Ascending aorta (tissue), 2 donors: ENCODE measurements around the gene ATP2B2. TPM values are rescaled to one million over a fixed set of nuclear protein-coding genes. Genes with fewer than 3 reads are reported as not detected.

Experiments
- DNase-seq, 2 donors: peaks; one replicate each; pipeline ENCODE4 v3.0.0-alpha.2; 2019; ENCODE audit warnings: low spot score in 2 of 2
- H3K27ac ChIP-seq, 2 donors: fragments of 200-600 bp; sonication (generic); one replicate each; pipeline ENCODE4 v1.5.1; 2016 to 2017; ENCODE audit warnings: mild to moderate bottlenecking in 1 of 2
- H3K27me3 ChIP-seq: fragments of 200-600 bp; sonication (generic); one replicate; pipeline ENCODE4 v1.5.1; 2017
- H3K36me3 ChIP-seq, 2 donors: fragments of 200-600 bp; sonication (generic); one replicate each; pipeline ENCODE4 v1.5.1; 2016
- H3K4me1 ChIP-seq, 2 donors: fragments of 200-600 bp; sonication (generic); one replicate each; pipeline ENCODE4 v1.5.1; 2016 to 2017; ENCODE audit warnings: mild to moderate bottlenecking in 1 of 2
- H3K4me3 ChIP-seq, 2 donors: fragments of 200-600 bp; sonication (generic); one replicate each; pipeline ENCODE4 v1.5.1; 2016 to 2017; ENCODE audit warnings: mild to moderate bottlenecking in 1 of 2
- H3K9me3 ChIP-seq, 2 donors: fragments of 200-600 bp; sonication (generic); one replicate each; pipeline ENCODE4 v1.5.1; 2016
- CTCF ChIP-seq, 3 experiments: fragments of 200-600 bp in 2 of 3; fragments of 450-650 bp in 1 of 3; sonication (generic) in 2 of 3; IDR thresholded peaks; one replicate each; pipeline ENCODE4 v1.5.1; 2016 to 2019; ENCODE audit warnings: antibody characterized with exemption in 3 of 3, mild to moderate bottlenecking in 1 of 3, moderate library complexity in 1 of 3
- intact Hi-C: fragments of 100-400 bp; cut with DNase I; formaldehyde crosslinking; loops from one replicate; pipeline ENCODE4 v1.15.1; 2023
- total RNA-seq: library from RNA; depleted of rRNA; stranded (reverse); fragments of >200 nt; gene quantifications from one replicate; pipeline ENCODE4 v1.1.0, GENCODE V29; 2016

The ATP2B2 gene
- total RNA-seq, 1 donor from 2014 or later = not detected

- Histone ChIP-seq H3K27ac (no peak overlapping the region), H3K4me1 (no peaks in the 10 kb centered on the region), H3K27me3 (no peaks in the 10 kb centered on the region), H3K4me3 (no peak overlapping the region), H3K36me3 (no peaks in the 10 kb centered on the region), H3K9me3 (no peaks in the 10 kb centered on the region)
- no peak for TF ChIP-seq CTCF (IDR thresholded peaks at IDR 0.05)
- peak in 1 of 2 donors; percentile 44 for DNase-seq
- intact Hi-C loops = no loop called here
These were observed 13.8 kb upstream of the ATP2B2 start for GRCh38 chr3:10519236-10519635.

- peak in 1 of 2 donors; percentile 50 for DNase-seq
- intact Hi-C loops = no loop called here
- TF ChIP-seq CTCF (IDR thresholded peaks at IDR 0.05) = no peak
- H3K27me3 ChIP-seq = no peaks in the 10 kb centered on the region
- H3K9me3 ChIP-seq = no peaks in the 10 kb centered on the region
- no peaks in the 10 kb centered on the region for H3K36me3 ChIP-seq
- no peak overlapping the region for H3K4me3 ChIP-seq
- H3K27ac ChIP-seq = no peak overlapping the region
- H3K4me1 ChIP-seq = no peaks in the 10 kb centered on the region
These were observed 13.2 kb upstream of the ATP2B2 start for GRCh38 chr3:10518506-10519150.

- Histone ChIP-seq H3K4me3 (no peak overlapping the region), H3K27me3 (no peaks in the 10 kb centered on the region), H3K36me3 (no peaks in the 10 kb centered on the region), H3K27ac (no peak overlapping the region), H3K4me1 (no peaks in the 10 kb centered on the region), H3K9me3 (no peaks in the 10 kb centered on the region)
- intact Hi-C loops = no loop called here
- DNase-seq = peak in 1 of 2 donors; percentile 35
- no peak for TF ChIP-seq CTCF (IDR thresholded peaks at IDR 0.05)
These were observed 12.2 kb upstream of the ATP2B2 start for GRCh38 chr3:10517627-10518026.

- no peak overlapping the region for H3K4me3 ChIP-seq
- H3K27me3 ChIP-seq = no peaks in the 10 kb centered on the region
- H3K27ac ChIP-seq = no peak overlapping the region
- intact Hi-C loops = no loop called here
- H3K4me1 ChIP-seq = no peaks in the 10 kb centered on the region
- TF ChIP-seq CTCF (IDR thresholded peaks at IDR 0.05) = no peak
- DNase-seq = peak in 1 of 2 donors; percentile 52
- H3K9me3 ChIP-seq = no peaks in the 10 kb centered on the region
- H3K36me3 ChIP-seq = no peaks in the 10 kb centered on the region
These were observed 11.4 kb upstream of the ATP2B2 start for GRCh38 chr3:10516544-10517452.

GRCh38 chr3:10515884-10516495 lies 10.6 kb upstream of the ATP2B2 start:
- intact Hi-C loops = no loop called here
- no peak for TF ChIP-seq CTCF (IDR thresholded peaks at IDR 0.05)
- no peak for DNase-seq
- no peak overlapping the region for H3K27ac ChIP-seq
- H3K4me3 ChIP-seq = no peak overlapping the region
- no peaks in the 10 kb centered on the region for H3K27me3 ChIP-seq
- H3K9me3 ChIP-seq = no peaks in the 10 kb centered on the region
- no peaks in the 10 kb centered on the region for H3K4me1 ChIP-seq
- H3K36me3 ChIP-seq = no peaks in the 10 kb centered on the region
